Uterine smooth muscle cell (primary cell): ENCODE results near the gene FRA10AC1. TPM values are rescaled to one million over a fixed set of nuclear protein-coding genes. Genes with fewer than 3 reads are reported as not detected.

Source experiments
- total RNA-seq: library from RNA; depleted of rRNA; stranded (reverse); fragments of >200 nt; gene quantifications from 2 replicates; pipeline ENCODE4 v1.2.3, GENCODE V29; 2014

Gene FRA10AC1
- total RNA-seq = 9.5 and 12.5 TPM in 2 replicates

GRCh38 chr10:93702210-93703001, at the start of gene FRA10AC1:
Gene FRA10AC1 (minus strand): TSS chr10:93702592. CDS start chr10:93700106, 2,486 bp downstream.

Other genes with a start within 250 kb of the FRA10AC1 start
- 250 and 346 TPM in 2 replicates for gene MYOF, start 220.3 kb downstream of the FRA10AC1 start, total RNA-seq
- gene CEP55, start 206.0 kb downstream of the FRA10AC1 start, total RNA-seq = 26.0 and 117 TPM in 2 replicates
- not detected in 2 replicates for gene FFAR4, start 135.9 kb downstream of the FRA10AC1 start, total RNA-seq
- gene RBP4, start 101.4 kb downstream of the FRA10AC1 start, total RNA-seq = not detected in 2 replicates
- gene PDE6C, start 90.1 kb downstream of the FRA10AC1 start, total RNA-seq = not detected in 2 replicates
- not detected in 2 replicates for gene LGI1, start 55.3 kb upstream of the FRA10AC1 start, total RNA-seq
- gene SLC35G1, start 191.4 kb upstream of the FRA10AC1 start, total RNA-seq = 3.9 and 5.5 TPM in 2 replicates